ENCODE measurements around the gene JPT2.

JPT2 gene

DNA sequence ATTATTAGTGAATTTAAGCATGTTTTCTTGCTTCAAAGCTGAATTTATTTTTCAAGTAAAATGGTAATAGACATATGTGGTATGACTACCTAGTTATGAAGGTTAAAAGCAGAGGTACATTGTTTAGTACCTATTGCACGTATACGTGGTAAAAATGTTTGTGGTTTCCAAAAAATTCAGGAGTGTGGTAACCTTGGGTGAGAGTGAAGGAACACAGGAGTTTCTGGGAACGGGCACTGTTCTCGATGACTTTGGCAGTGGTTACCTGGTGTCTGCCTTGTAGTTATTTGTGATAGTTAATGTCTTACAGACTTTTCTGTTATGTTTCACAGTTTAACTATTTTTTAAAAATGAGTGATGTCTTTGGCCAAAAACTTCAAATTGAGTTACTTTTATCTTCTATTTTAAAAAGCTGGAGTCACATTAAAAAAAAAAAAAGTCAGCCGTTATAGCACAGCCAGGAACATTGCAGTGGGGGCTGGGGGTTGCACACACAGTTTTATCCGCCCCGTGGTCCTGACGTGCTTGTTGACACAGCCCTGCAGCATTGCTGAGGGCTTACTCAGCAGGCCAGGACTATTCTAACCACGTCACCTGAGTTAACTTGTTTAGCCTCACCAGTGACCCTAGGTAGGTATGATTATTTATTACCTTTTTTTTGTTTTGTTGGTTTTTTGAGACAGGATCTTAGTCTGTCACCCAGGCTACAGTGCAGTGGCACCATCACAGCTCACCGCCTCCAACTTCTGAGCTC lies 10.9 kb downstream of the JPT2 start:
- DNase-seq (ENCODE audit: low read depth) = no peak
- no peak overlapping the region for H3K4me3 ChIP-seq (ENCODE audit: control insufficient read depth, low read depth, low read length)
- TF ChIP-seq, protein P1, sequence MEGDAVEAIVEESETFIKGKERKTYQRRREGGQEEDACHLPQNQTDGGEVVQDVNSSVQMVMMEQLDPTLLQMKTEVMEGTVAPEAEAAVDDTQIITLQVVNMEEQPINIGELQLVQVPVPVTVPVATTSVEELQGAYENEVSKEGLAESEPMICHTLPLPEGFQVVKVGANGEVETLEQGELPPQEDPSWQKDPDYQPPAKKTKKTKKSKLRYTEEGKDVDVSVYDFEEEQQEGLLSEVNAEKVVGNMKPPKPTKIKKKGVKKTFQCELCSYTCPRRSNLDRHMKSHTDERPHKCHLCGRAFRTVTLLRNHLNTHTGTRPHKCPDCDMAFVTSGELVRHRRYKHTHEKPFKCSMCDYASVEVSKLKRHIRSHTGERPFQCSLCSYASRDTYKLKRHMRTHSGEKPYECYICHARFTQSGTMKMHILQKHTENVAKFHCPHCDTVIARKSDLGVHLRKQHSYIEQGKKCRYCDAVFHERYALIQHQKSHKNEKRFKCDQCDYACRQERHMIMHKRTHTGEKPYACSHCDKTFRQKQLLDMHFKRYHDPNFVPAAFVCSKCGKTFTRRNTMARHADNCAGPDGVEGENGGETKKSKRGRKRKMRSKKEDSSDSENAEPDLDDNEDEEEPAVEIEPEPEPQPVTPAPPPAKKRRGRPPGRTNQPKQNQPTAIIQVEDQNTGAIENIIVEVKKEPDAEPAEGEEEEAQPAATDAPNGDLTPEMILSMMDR (IDR thresholded peaks at IDR 0.05; ENCODE audit: control insufficient read depth, insufficient read depth, low read depth, low read length, missing control alignments) = no peak

DNA sequence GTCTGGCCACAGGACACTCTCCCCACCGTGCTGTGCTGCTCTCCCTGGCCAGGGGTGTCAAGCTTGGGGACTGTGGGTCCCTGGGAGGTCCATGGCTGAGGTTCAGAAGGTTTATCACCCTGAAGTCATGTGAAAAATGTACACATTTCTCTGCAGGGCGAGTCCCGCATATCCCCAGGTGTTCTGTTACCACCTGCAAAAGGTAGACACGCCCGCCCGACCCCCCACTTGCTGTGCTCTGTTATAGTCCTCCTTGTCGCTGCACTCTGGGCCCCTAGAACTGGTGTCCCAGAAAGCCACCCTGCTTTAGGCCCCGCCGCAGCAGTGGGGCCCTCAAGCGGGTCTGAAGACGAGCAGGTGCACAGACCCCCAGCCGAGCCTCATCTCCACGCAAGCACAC lies 11.8 kb downstream of the JPT2 start:
- H3K4me3 ChIP-seq (ENCODE audit: control insufficient read depth, low read depth, low read length) = no peak overlapping the region
- DNase-seq (ENCODE audit: low read depth) = no peak
- TF ChIP-seq, protein P1 (IDR thresholded peaks at IDR 0.05; ENCODE audit: control insufficient read depth, insufficient read depth, low read depth, low read length, missing control alignments) = no peak

- H3K4me3 ChIP-seq (ENCODE audit: control insufficient read depth, low read depth, low read length) = no peak overlapping the region
- DNase-seq (ENCODE audit: low read depth) = no peak
- TF ChIP-seq, protein P1 (IDR thresholded peaks at IDR 0.05; ENCODE audit: control insufficient read depth, insufficient read depth, low read depth, low read length, missing control alignments) = no peak
Measured at GRCh38 chr16:1690810-1691209, 12.7 kb downstream of the JPT2 start.

GRCh38 chr16:1691276-1691675 lies 13.2 kb downstream of the JPT2 start:
- TF ChIP-seq, protein P1 (IDR thresholded peaks at IDR 0.05; ENCODE audit: control insufficient read depth, insufficient read depth, low read depth, low read length, missing control alignments) = peak; percentile 42
- DNase-seq (ENCODE audit: low read depth) = no peak
- H3K4me3 ChIP-seq (ENCODE audit: control insufficient read depth, low read depth, low read length) = no peak overlapping the region

DNA sequence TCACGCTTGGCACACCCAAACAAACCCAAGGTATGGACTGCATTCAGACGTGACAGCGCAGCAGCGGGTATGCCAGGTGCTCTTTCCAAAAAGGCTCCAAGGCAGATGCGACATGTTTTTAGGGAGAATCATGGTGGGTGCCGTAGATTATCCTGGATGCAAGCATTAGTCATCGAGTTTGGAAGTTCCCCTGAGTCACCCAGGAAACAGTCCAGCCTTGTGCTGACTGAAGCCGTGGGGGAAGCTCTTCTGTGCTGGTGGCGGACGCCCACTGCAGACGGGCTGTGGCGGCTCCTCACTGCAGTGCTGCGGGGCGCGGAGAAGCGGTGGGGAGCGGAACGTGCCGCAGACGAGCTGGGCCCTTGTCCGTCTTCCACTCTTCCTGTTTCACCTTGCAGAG lies 13.9 kb downstream of the JPT2 start:
- DNase-seq (ENCODE audit: low read depth) = no peak
- TF ChIP-seq, protein P1 (IDR thresholded peaks at IDR 0.05; ENCODE audit: control insufficient read depth, insufficient read depth, low read depth, low read length, missing control alignments) = no peak
- H3K4me3 ChIP-seq (ENCODE audit: control insufficient read depth, low read depth, low read length) = no peak overlapping the region

GRCh38 chr16:1696863-1697262 lies 18.8 kb downstream of the JPT2 start:
- DNase-seq (ENCODE audit: low read depth) = no peak
- TF ChIP-seq, protein P1 (IDR thresholded peaks at IDR 0.05; ENCODE audit: control insufficient read depth, insufficient read depth, low read depth, low read length, missing control alignments) = no peak
- H3K4me3 ChIP-seq (ENCODE audit: control insufficient read depth, low read depth, low read length) = no peak overlapping the region
